PC-3 (cell line): ENCODE results near the gene RCSD1. TPM values are rescaled to one million over a fixed set of nuclear protein-coding genes. Genes with fewer than 3 reads are reported as not detected.

Experiments
- ATAC-seq: fragments of 200-7000 bp; cut with Tn5 transposase; 2 replicates; pipeline ENCODE4 v1.9.1; 2020; ENCODE audit warnings: mild to moderate bottlenecking, moderate library complexity
- BruUV-seq: library from RNA; stranded (reverse); fragments of 400-500 nt; replicated peaks from 2 replicates; lab custom pipeline; 2021; lab: Mats Ljungman, UMichigan
- CTCF ChIA-PET: fragments of 300-600 bp; sonication (Branson Sonifier 250); formaldehyde crosslinking; loops from one replicate; lab custom pipeline; 2022; ENCODE audit warnings: antibody characterized with exemption; lab: Charles Lee
- POLR2A ChIA-PET: fragments of 300-600 bp; sonication (Branson Sonifier 250); formaldehyde crosslinking; loops from one replicate; lab custom pipeline; 2022; ENCODE audit warnings: antibody characterized with exemption; ENCODE audit not compliant: unreplicated experiment; lab: Charles Lee
- DNase-seq: peaks from one replicate; pipeline ENCODE4 v3.0.0-alpha.2; 2015
- H2AFZ ChIP-seq: fragments of 300-600 bp; sonication (generic); 2 replicates; pipeline ENCODE4 v1.6.0; 2016; ENCODE audit warnings: antibody characterized with exemption, low read length
- H3F3A ChIP-seq: fragments of 300-600 bp; sonication (generic); one replicate; pipeline ENCODE4 v1.6.0; 2017; ENCODE audit warnings: antibody characterized with exemption, low read length, control low read depth, mild to moderate bottlenecking; ENCODE audit not compliant: unreplicated experiment
- H3K27ac ChIP-seq: fragments of 300-600 bp; sonication (generic); 2 replicates; pipeline ENCODE4 v1.5.1; 2016; ENCODE audit warnings: mild to moderate bottlenecking, low read length
- H3K27me3 ChIP-seq: fragments of 300-600 bp; sonication (generic); 2 replicates; pipeline ENCODE4 v1.6.1; 2016; ENCODE audit warnings: low read length, mixed read lengths
- H3K36me3 ChIP-seq: fragments of 300-600 bp; sonication (generic); 2 replicates; pipeline ENCODE4 v1.6.1; 2016; ENCODE audit warnings: low read depth, mixed run types, low read length, mixed read lengths
- H3K4me1 ChIP-seq: fragments of 300-600 bp; sonication (generic); 2 replicates; pipeline ENCODE4 v1.5.1; 2016; ENCODE audit warnings: low read length; ENCODE audit not compliant: insufficient read depth
- H3K4me2 ChIP-seq: fragments of 300-600 bp; sonication (generic); 2 replicates; pipeline ENCODE4 v1.6.0; 2016; ENCODE audit warnings: low read length
- H3K4me3 ChIP-seq: fragments of 300-600 bp; sonication (generic); 2 replicates; pipeline ENCODE4 v1.5.1; 2016; ENCODE audit warnings: mild to moderate bottlenecking, low read length, mixed read lengths
- H3K79me2 ChIP-seq: fragments of 300-600 bp; sonication (generic); 2 replicates; pipeline ENCODE4 v1.6.1; 2017; ENCODE audit warnings: low read length, mixed read lengths
- H3K9ac ChIP-seq: fragments of 300-600 bp; sonication (generic); 2 replicates; pipeline ENCODE4 v1.6.0; 2016; ENCODE audit warnings: mild to moderate bottlenecking, low read length
- H3K9me2 ChIP-seq: fragments of 300-600 bp; sonication (generic); replicated peaks from 2 replicates; pipeline ENCODE4 v1.6.1; 2016; ENCODE audit warnings: mixed run types, low read length, mixed read lengths
- H3K9me3 ChIP-seq: fragments of 300-600 bp; sonication (generic); 2 replicates; pipeline ENCODE4 v1.6.1; 2016; ENCODE audit warnings: low read length, mixed read lengths
- H4K20me1 ChIP-seq: fragments of 300-600 bp; sonication (generic); 2 replicates; pipeline ENCODE4 v1.6.1; 2016; ENCODE audit warnings: low read length, mixed read lengths
- CTCF ChIP-seq: fragments of 300-600 bp; sonication (generic); conservative IDR thresholded peaks from 2 replicates; pipeline ENCODE4 v1.5.1; 2017; ENCODE audit warnings: antibody characterized with exemption, low read depth, mild to moderate bottlenecking, low read length
- EZH2 ChIP-seq: fragments of 300-600 bp; sonication (generic); IDR thresholded peaks from one replicate; pipeline ENCODE4 v1.6.1; 2017; ENCODE audit warnings: antibody characterized with exemption, mild to moderate bottlenecking, low read length; ENCODE audit not compliant: unreplicated experiment
- EZH2phosphoT487 ChIP-seq: fragments of 300-600 bp; sonication (generic); IDR thresholded peaks from 2 replicates; pipeline ENCODE4 v1.6.1; 2018; ENCODE audit warnings: mild to moderate bottlenecking, antibody characterized with exemption, low read length, borderline replicate concordance
- intact Hi-C: fragments of 100-400 bp; cut with micrococcal nuclease; formaldehyde crosslinking; loops from 2 replicates; pipeline ENCODE4 v1.9.0; 2023
- total RNA-seq: library from RNA; depleted of rRNA; stranded (reverse); fragments of >200 nt; gene quantifications from 2 replicates; pipeline ENCODE4 v1.2.3, GENCODE V29; 2014

Gene RCSD1
- total RNA-seq, 1 experiment from 2014 or later, result not detected

DNA sequence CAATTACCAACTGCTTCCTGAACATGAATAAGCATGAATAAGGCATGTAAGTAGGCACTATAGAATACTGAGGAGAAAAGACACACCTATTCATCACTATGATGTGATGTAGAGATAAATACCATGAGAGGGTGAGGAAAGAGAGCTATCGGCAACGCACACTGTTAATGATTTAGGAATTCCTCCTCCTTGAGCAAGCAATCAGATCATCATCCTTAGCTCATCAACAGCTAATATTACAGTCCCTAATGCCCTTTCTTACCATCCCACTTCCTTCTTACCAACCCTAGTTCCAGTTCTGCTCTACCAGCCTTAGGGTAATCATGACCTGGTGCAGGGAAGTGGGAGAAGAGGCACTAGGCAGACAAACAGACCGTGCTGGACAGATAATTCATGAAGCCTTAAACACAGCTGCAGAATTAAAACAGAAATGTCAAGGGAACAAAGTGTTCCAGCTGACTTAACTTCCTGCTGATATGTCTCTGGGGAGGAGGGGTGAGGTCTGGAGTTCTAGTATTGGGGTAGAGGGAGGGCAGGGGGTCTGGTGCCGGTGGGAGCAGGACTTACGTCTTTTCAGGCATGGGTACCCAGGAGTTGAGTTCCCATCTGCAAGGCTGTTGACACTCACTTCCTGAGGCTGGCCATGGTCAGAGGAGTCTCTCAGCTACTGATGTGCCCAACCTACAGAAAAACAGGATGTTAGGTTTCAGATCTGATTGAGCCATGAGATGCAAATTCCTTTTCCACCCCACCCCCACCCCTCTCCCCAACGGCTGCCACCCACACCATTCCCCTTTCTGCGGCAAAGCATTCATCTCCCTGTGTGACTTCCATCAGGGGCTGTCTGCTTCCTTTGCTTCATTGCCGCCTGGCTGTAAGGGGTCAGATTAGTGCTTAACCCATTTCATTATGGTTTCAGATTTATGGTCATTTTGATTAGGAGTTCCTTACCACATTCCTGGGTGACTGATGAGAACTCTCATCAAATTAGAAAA is 12.6 kb upstream of the RCSD1 start:
- ATAC-seq, result no peak
- Histone ChIP-seq H3K36me3 (no peaks in the 10 kb centered on the region), H3K4me3 (no peak overlapping the region), H3F3A (no peaks in the 10 kb centered on the region), H3K27ac (no peak overlapping the region), H3K4me1 (no peaks in the 10 kb centered on the region), H3K9ac (no peak overlapping the region), H3K79me2 (no peaks in the 10 kb centered on the region), H4K20me1 (no peaks in the 10 kb centered on the region), H3K9me2 (no peaks in the 10 kb centered on the region), H3K4me2 (no peak overlapping the region), H2AFZ (no peak overlapping the region), H3K9me3 (no peaks in the 10 kb centered on the region), H3K27me3 (peaks cover 20% of the 10 kb centered on the region)
- ChIA-PET CTCF (no interaction called here), POLR2A (interaction anchor here (0.6 kb wide), 2 partner anchors 19 to 184 kb away, joined by 3 read pairs; no protein-coding TSS in a partner anchor)
- DNase-seq, result no peak
- intact Hi-C loops, result no loop called here
- no peak for TF ChIP-seq EZH2phosphoT487
- TF ChIP-seq CTCF, result no peak
- no peak for TF ChIP-seq EZH2
- BruUV-seq, result no TSS peak

DNA sequence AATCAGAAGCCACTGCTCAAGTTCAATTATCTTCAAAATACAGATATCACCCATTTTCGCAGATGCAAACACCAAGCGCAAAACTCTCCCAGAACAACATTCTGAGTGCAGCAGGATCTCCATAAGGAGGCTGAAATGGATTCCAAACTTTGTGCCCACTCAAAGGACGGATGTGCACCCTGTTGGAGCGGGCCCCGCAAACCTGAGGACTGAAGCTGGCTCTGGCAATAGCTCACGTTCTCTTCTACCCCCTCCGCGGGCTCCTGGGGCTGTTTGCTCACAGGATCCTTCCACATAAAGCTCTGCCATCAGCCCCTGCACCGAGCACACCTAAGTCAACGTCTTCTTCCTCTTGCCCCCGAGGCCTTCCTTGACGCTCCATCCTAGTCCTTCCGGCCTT is 11.7 kb upstream of the RCSD1 start:
- DNase-seq (no peak), ATAC-seq (no peak)
- Histone ChIP-seq H3K79me2 (no peaks in the 10 kb centered on the region), H3K36me3 (no peaks in the 10 kb centered on the region), H3K9me2 (no peaks in the 10 kb centered on the region), H3K4me2 (no peak overlapping the region), H4K20me1 (no peaks in the 10 kb centered on the region), H2AFZ (no peak overlapping the region), H3K4me3 (no peak overlapping the region), H3K9ac (no peak overlapping the region), H3K27me3 (peaks cover 25% of the 10 kb centered on the region), H3F3A (no peaks in the 10 kb centered on the region), H3K27ac (no peak overlapping the region), H3K9me3 (no peaks in the 10 kb centered on the region), H3K4me1 (no peaks in the 10 kb centered on the region)
- POLR2A ChIA-PET, result no interaction called here
- CTCF ChIA-PET, result no interaction called here
- intact Hi-C loops, result no loop called here
- TF ChIP-seq CTCF (no peak), EZH2phosphoT487 (no peak), EZH2 (no peak)
- BruUV-seq, result no TSS peak

GRCh38 chr1:167618789-167619188 is 11.2 kb upstream of the RCSD1 start:
- Histone ChIP-seq H3K36me3 (no peaks in the 10 kb centered on the region), H3K4me2 (no peak overlapping the region), H3K79me2 (no peaks in the 10 kb centered on the region), H3K27ac (no peak overlapping the region), H3K9me2 (no peaks in the 10 kb centered on the region), H3K9ac (no peak overlapping the region), H3F3A (no peaks in the 10 kb centered on the region), H3K4me3 (no peak overlapping the region), H3K4me1 (no peaks in the 10 kb centered on the region), H3K27me3 (peaks cover 26% of the 10 kb centered on the region), H4K20me1 (no peaks in the 10 kb centered on the region), H3K9me3 (no peaks in the 10 kb centered on the region), H2AFZ (no peak overlapping the region)
- TF ChIP-seq CTCF (no peak), EZH2phosphoT487 (no peak), EZH2 (no peak)
- intact Hi-C loops, result no loop called here
- ATAC-seq (no peak), DNase-seq (no peak)
- BruUV-seq, result no TSS peak
- ChIA-PET CTCF (no interaction called here), POLR2A (no interaction called here)
